Liver (tissue), 9 donors: ENCODE data around the gene CRYZ. TPM values are rescaled to one million over a fixed set of nuclear protein-coding genes. Genes with fewer than 3 reads are reported as not detected.

ENCODE experiments used
- DNase-seq: peaks from one replicate; pipeline ENCODE4 v3.0.0-alpha.2; 2017; ENCODE audit warnings: low spot score
- H3K27ac ChIP-seq, 2 donors: one replicate each; pipeline ENCODE4 v1.7.0; 2013; ENCODE audit warnings: inconsistent platforms in 2 of 2, low read length in 2 of 2, control low read depth in 1 of 2, low read depth in 1 of 2, mild to moderate bottlenecking in 1 of 2
- H3K27me3 ChIP-seq, 4 donors: one replicate each; pipeline versions ENCODE4 v1.6.1 to v1.7.0; 2013; ENCODE audit warnings: low read length in 3 of 4, inconsistent platforms in 1 of 4, mild to moderate bottlenecking in 1 of 4, moderate library complexity in 1 of 4; ENCODE audit not compliant: control insufficient read depth in 4 of 4, insufficient read depth in 4 of 4
- H3K36me3 ChIP-seq, 4 donors: one replicate each; pipeline versions ENCODE4 v1.6.1 to v1.7.0; 2013; ENCODE audit warnings: low read length in 3 of 4, mild to moderate bottlenecking in 3 of 4, low read depth in 1 of 4, moderate library complexity in 1 of 4; ENCODE audit not compliant: control insufficient read depth in 4 of 4, insufficient read depth in 3 of 4
- H3K4me1 ChIP-seq, 4 donors: one replicate each; pipeline versions ENCODE4 v1.6.1 to v1.7.0; 2013; ENCODE audit warnings: low read length in 3 of 4, mild to moderate bottlenecking in 3 of 4, moderate library complexity in 1 of 4; ENCODE audit not compliant: control insufficient read depth in 4 of 4, insufficient read depth in 4 of 4
- H3K4me3 ChIP-seq, 3 donors: one replicate each; pipeline versions ENCODE4 v1.6.1 to v1.7.0; 2013; ENCODE audit warnings: low read length in 3 of 3, control low read depth in 1 of 3, low read depth in 1 of 3, mild to moderate bottlenecking in 1 of 3
- H3K9ac ChIP-seq, 2 donors: one replicate each; pipeline ENCODE4 v1.7.0; 2013; ENCODE audit warnings: low read length in 2 of 2, mild to moderate bottlenecking in 2 of 2, moderate library complexity in 2 of 2, control low read depth in 1 of 2, low read depth in 1 of 2
- H3K9me3 ChIP-seq, 4 donors: one replicate each; pipeline versions ENCODE4 v1.6.1 to v1.7.0; 2013; ENCODE audit warnings: low read length in 3 of 4; ENCODE audit not compliant: control insufficient read depth in 4 of 4
- FOXA1 ChIP-seq: IDR thresholded peaks from 2 replicates; pipeline ENCODE4 v1.6.1; 2016; ENCODE audit warnings: antibody characterized with exemption
- FOXA2 ChIP-seq: IDR thresholded peaks from 2 replicates; pipeline ENCODE4 v1.6.1; 2016; ENCODE audit warnings: antibody characterized with exemption
- HNF4G ChIP-seq: IDR thresholded peaks from 2 replicates; pipeline ENCODE4 v1.6.1; 2016; ENCODE audit warnings: antibody characterized with exemption
- JUND ChIP-seq, 2 donors: IDR thresholded peaks; 2 replicates each; pipeline ENCODE4 v1.6.1; 2016; ENCODE audit warnings: antibody characterized with exemption in 2 of 2
- NR2F2 ChIP-seq: IDR thresholded peaks from 2 replicates; pipeline ENCODE4 v1.6.1; 2016; ENCODE audit warnings: antibody characterized with exemption
- REST ChIP-seq: IDR thresholded peaks from 2 replicates; pipeline ENCODE4 v1.6.1; 2016; ENCODE audit warnings: antibody characterized with exemption, mild to moderate bottlenecking
- RXRA ChIP-seq, 2 donors: IDR thresholded peaks; 2 replicates each; pipeline ENCODE4 v1.6.1; 2017 to 2018; ENCODE audit warnings: antibody characterized with exemption in 2 of 2, mild to moderate bottlenecking in 1 of 2
- SP1 ChIP-seq: IDR thresholded peaks from 2 replicates; pipeline ENCODE4 v1.6.1; 2018; ENCODE audit warnings: antibody characterized with exemption, mild to moderate bottlenecking
- TAF1 ChIP-seq: conservative IDR thresholded peaks from 2 replicates; pipeline ENCODE4 v1.6.1; 2016; ENCODE audit warnings: antibody characterized with exemption, mild to moderate bottlenecking
- WGBS: extraction: QIAGEN DNeasy Blood & Tissue Kit; methylation state at CpG from one replicate; pipeline ENCODE4 v1.1.7; 2013; 5-methylcytosine and 5-hydroxymethylcytosine counted together
- polyA plus RNA-seq, 2 donors: library from polyadenylated mRNA; stranded (reverse) in 1 of 2; unstranded in 1 of 2; fragments of 200-250 nt in 1 of 2; fragments of >200 nt in 1 of 2; fragmentation: Nextera tagmentation in 1 of 2; extraction: Ambion mirVana in 1 of 2; gene quantifications; one replicate each; pipeline versions ENCODE4 v1.2.1 to v1.2.3, GENCODE V29; 2013 to 2015
- total RNA-seq, 2 donors: library from RNA; depleted of rRNA; stranded (reverse); fragments of >200 nt; gene quantifications; one replicate each; pipeline ENCODE4 v1.2.3, GENCODE V29; 2014
- TF ChIP-seq, protein P1 (sequence below): IDR thresholded peaks from 2 replicates; pipeline ENCODE4 v1.6.1; 2016; ENCODE audit warnings: antibody characterized with exemption
- TF ChIP-seq, protein P2 (sequence below): fragments of 150-350 bp; IDR thresholded peaks from 2 replicates; pipeline ENCODE4 v1.5.1; 2017; ENCODE audit warnings: improper control_type of control experiment, low read depth, low read length; ENCODE audit not compliant: missing input control
- donor health status: healthy.
- donor health status: healthy.
- donor health status: healthy.
- donor health status: healthy.
- donor health status: healthy.

Gene CRYZ
- total and polyA plus RNA-seq, 4 donors: 104 to 183 (median 131) TPM

DNA sequence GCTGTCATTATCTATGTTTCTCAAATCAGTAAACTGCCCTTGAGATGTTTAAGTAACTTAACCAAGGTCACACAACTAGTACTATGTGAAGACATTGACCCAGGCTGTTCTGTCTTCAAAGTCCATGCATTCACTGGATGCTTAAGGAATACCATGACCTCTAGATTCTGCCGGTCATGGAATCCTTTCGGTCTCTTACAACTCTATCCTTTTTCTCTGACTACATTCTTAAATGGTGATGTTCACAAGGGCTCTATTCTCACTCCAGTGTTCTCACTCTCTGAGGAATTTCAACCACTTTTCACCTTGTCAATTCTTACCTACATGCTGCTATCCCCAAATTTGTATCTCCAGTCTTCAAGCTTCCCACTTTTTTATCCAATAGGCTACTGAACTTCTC is 15.2 kb downstream of the CRYZ start:
- Histone ChIP-seq H3K27ac (no peak overlapping the region), H3K9me3 (no peaks in the 10 kb centered on the region), H3K4me1 (no peaks in the 10 kb centered on the region), H3K9ac (no peak overlapping the region), H3K27me3 (no peaks in the 10 kb centered on the region), H3K36me3 (peaks cover 13 to 88% (median 70%) of the 10 kb centered on the region in 4 donors), H3K4me3 (no peak overlapping the region)
- WGBS: 96% methylated on average over 2 of the region's 2 CpGs
- DNase-seq: no peak
- TF ChIP-seq JUND (IDR thresholded peaks at IDR 0.05): no peak
- TF ChIP-seq RXRA (IDR thresholded peaks at IDR 0.05): no peak
- no peak for TF ChIP-seq FOXA2
- TF ChIP-seq TAF1: no peak
- TF ChIP-seq FOXA1: no peak
- TF ChIP-seq, protein P1, sequence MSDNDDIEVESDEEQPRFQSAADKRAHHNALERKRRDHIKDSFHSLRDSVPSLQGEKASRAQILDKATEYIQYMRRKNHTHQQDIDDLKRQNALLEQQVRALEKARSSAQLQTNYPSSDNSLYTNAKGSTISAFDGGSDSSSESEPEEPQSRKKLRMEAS: no peak
- no peak for TF ChIP-seq NR2F2
- TF ChIP-seq, protein P2, sequence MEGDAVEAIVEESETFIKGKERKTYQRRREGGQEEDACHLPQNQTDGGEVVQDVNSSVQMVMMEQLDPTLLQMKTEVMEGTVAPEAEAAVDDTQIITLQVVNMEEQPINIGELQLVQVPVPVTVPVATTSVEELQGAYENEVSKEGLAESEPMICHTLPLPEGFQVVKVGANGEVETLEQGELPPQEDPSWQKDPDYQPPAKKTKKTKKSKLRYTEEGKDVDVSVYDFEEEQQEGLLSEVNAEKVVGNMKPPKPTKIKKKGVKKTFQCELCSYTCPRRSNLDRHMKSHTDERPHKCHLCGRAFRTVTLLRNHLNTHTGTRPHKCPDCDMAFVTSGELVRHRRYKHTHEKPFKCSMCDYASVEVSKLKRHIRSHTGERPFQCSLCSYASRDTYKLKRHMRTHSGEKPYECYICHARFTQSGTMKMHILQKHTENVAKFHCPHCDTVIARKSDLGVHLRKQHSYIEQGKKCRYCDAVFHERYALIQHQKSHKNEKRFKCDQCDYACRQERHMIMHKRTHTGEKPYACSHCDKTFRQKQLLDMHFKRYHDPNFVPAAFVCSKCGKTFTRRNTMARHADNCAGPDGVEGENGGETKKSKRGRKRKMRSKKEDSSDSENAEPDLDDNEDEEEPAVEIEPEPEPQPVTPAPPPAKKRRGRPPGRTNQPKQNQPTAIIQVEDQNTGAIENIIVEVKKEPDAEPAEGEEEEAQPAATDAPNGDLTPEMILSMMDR: no peak
- TF ChIP-seq SP1: no peak
- TF ChIP-seq REST: no peak

GRCh38 chr1:74716822-74717221 is 16.0 kb downstream of the CRYZ start:
- no peak overlapping the region for H3K4me3 ChIP-seq
- H3K9ac ChIP-seq: no peak overlapping the region
- 100% methylated on average over 1 of the region's 1 CpG for WGBS
- H3K27me3 ChIP-seq: no peaks in the 10 kb centered on the region
- no peak for DNase-seq
- no peaks in the 10 kb centered on the region for H3K4me1 ChIP-seq
- TF ChIP-seq NR2F2 (no peak), FOXA1 (no peak), SP1 (no peak)
- TF ChIP-seq, protein P2: no peak
- H3K36me3 ChIP-seq: peaks cover 13 to 88% (median 69%) of the 10 kb centered on the region in 4 donors
- no peak overlapping the region for H3K27ac ChIP-seq
- H3K9me3 ChIP-seq: no peaks in the 10 kb centered on the region

DNA sequence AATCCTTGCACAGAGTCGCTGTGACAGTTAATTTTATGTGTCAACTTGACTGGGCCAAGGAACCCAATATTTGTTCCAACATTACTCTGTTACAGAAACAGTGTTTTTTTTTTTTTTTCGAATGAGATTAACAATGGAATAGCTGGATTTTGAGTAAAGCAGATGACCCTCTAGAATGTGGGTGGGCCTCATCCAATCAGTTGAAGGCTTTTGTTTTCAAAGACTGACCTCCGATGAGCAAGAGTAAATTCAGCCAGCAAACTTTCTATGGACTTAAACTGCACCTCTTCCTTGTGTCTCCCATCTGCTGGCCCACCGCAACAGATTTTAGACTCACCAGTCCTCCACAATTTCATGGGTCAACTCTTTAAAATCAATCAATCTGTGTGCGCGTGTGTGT is 17.0 kb downstream of the CRYZ start:
- no peak overlapping the region for H3K27ac ChIP-seq
- TF ChIP-seq HNF4G (no peak), FOXA1 (no peak), JUND (IDR thresholded peaks at IDR 0.05) (no peak)
- TF ChIP-seq, protein P2: no peak
- no peaks in the 10 kb centered on the region for H3K9me3 ChIP-seq
- no peaks in the 10 kb centered on the region for H3K27me3 ChIP-seq
- no peak for DNase-seq
- peaks cover 9 to 88% (median 67%) of the 10 kb centered on the region in 4 donors for H3K36me3 ChIP-seq
- no peak overlapping the region for H3K4me3 ChIP-seq
- no peak overlapping the region for H3K9ac ChIP-seq
- 82% methylated on average over 6 of the region's 6 CpGs for WGBS
- H3K4me1 ChIP-seq: no peaks in the 10 kb centered on the region
